ENCODE results near the gene LRIG1. TPM values are rescaled to one million over a fixed set of nuclear protein-coding genes. Genes with fewer than 3 reads are reported as not detected.

Gene LRIG1
- total RNA-seq, 4 donors from 2014 or later: 44.2 to 96.2 (median 57.6) TPM

DNA sequence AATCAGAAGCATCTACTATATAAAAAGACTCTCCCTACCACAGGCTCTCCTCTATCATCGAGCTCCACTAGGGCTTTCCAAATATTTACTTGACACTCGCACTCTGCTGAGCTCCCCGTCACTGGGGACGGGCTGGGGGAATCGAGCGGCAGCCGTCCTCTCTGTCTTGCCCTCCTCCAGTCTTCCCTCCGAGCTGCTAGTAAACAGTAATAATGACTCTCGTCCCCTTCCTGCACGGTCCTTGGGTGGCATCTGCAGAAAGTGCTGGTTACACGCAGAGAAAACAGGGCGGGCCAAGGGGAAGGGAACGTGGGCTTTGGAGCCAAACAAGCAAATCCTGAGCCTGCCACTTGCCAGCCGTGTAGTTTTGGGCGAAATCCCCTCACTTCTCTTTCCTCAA lies 96.6 kb downstream of the LRIG1 start:
- DNase-seq (ENCODE audit: low spot score): no peak
- TF ChIP-seq CTCF (IDR thresholded peaks at IDR 0.05): no peak
- no peak for ATAC-seq (ENCODE audit: low FRiP score)

- TF ChIP-seq CTCF (IDR thresholded peaks at IDR 0.05): no peak
- ATAC-seq (ENCODE audit: low FRiP score) (no peak), DNase-seq (ENCODE audit: low spot score) (no peak)
These were observed 97.4 kb downstream of the LRIG1 start for GRCh38 chr3:66403323-66403990.

DNA sequence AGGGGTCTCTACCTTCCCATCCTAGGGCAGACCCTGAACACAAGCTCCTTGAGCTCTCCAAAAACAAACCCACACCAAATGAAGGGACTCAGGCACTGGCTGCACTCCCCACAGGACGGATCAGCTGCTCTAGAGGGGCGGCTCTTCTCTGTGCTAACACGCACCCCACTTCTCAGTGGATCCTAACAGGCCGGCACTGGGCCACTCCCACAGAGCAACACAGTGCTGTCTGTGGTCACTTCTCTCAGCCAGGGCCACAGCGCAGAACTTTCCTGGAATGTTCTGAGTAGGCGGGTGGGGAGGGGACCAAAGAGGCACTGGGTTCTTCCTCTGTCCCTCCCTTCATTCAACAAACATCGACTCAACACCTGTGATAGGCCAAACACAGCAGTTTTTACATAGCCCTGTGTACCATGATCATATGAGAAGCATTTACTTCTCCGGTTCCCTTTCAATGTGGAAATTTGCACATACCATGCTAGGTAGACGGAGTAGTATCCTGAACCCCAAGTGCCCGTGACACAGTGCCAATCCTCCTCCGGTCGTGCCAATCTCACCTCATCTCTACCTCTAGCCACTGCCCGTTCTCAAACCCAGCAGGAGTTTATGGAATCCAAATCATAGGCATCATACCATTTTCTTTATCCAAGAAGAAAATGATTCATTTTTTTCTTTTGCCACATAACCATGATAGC lies 98.1 kb downstream of the LRIG1 start:
- TF ChIP-seq CTCF (IDR thresholded peaks at IDR 0.05): no peak
- DNase-seq (ENCODE audit: low spot score): no peak
- ATAC-seq (ENCODE audit: low FRiP score): no peak

GRCh38 chr3:66401675-66402491 lies 98.9 kb downstream of the LRIG1 start:
- TF ChIP-seq CTCF (IDR thresholded peaks at IDR 0.05): no peak
- no peak for ATAC-seq (ENCODE audit: low FRiP score)
- DNase-seq (ENCODE audit: low spot score): no peak

DNA sequence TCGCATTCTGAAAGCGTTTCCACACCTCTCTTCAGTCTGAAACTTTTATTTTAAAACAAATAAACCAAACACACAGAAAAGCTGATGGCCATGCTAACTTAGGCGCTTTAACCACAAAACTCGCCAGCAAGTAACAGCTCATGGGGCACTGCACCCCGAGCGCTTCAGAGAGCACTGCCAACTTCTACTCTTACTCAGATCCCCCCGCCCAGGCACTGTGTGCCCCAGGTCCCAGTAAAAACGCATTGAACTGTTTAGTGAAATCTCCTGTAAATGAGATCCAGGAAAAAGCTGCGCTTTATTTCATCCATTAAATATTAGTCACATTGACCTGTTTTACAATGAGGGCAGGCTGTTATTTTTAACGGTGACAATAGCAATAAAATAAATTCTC lies 99.7 kb downstream of the LRIG1 start:
- DNase-seq (ENCODE audit: low spot score) (no peak), ATAC-seq (ENCODE audit: low FRiP score) (no peak)
- no peak for TF ChIP-seq CTCF (IDR thresholded peaks at IDR 0.05)

- DNase-seq (ENCODE audit: low spot score) (no peak), ATAC-seq (ENCODE audit: low FRiP score) (no peak)
- TF ChIP-seq CTCF (IDR thresholded peaks at IDR 0.05): no peak
These were observed 100.2 kb downstream of the LRIG1 start for GRCh38 chr3:66400411-66401156.

All from omental fat pad (tissue), 4 donors.